Measurements from ENCODE around the gene FAM193A. TPM values are rescaled to one million over a fixed set of nuclear protein-coding genes. Genes with fewer than 3 reads are reported as not detected.

FAM193A gene
- polyA plus RNA-seq, 1 of the 3 experiments (the other 2 are of a cell fraction) = 9.2 TPM

GRCh38 chr4:2698951-2699505 lies 162.6 kb downstream of the FAM193A start:
- DNase-seq = no peak
- H3K79me2 ChIP-seq (ENCODE audit: insufficient read depth) = peaks cover 4% of the 10 kb centered on the region; the same call in 1 of the 2 replicates
- 0 out of 2 replicates have a peak, but pooled peaks cover 5% of the 10 kb centered on the region for H4K20me1 ChIP-seq (ENCODE audit: insufficient read depth)
- no peaks in the 10 kb centered on the region for H3F3A ChIP-seq (replicated peaks; ENCODE audit: insufficient read depth)
- no peak for TF ChIP-seq JUND (IDR thresholded peaks at IDR 0.05)
- TF ChIP-seq ZBTB33 (IDR thresholded peaks at IDR 0.05; ENCODE audit: borderline replicate concordance, low read depth) = no peak
- TF ChIP-seq FOSL2 (IDR thresholded peaks at IDR 0.05; ENCODE audit: borderline replicate concordance, low read depth) = no peak
- TF ChIP-seq CTCF (IDR thresholded peaks at IDR 0.05) = no peak
- TF ChIP-seq REST (IDR thresholded peaks at IDR 0.05; ENCODE audit: low read depth, low read length) = no peak
- TF ChIP-seq RCOR1 (IDR thresholded peaks at IDR 0.05; ENCODE audit: low read length) = no peak
- TF ChIP-seq IRF3 (IDR thresholded peaks at IDR 0.05; ENCODE audit: low read depth, low read length) = no peak
- TF ChIP-seq NRF1 (IDR thresholded peaks at IDR 0.05; ENCODE audit: low read depth, low read length) = no peak
- TF ChIP-seq USF1 (IDR thresholded peaks at IDR 0.05; ENCODE audit: borderline replicate concordance, low read depth) = no peak
- TF ChIP-seq MAX (IDR thresholded peaks at IDR 0.05; ENCODE audit: low read depth) = no peak
- no peak for TF ChIP-seq USF2 (IDR thresholded peaks at IDR 0.05; ENCODE audit: borderline replicate concordance, low read depth, low read length)
- H3K9me3 ChIP-seq = no peaks in the 10 kb centered on the region
- no peak overlapping the region for H3K9ac ChIP-seq
- no peaks in the 10 kb centered on the region for H3K27me3 ChIP-seq (ENCODE audit: insufficient read depth)
- H3K36me3 ChIP-seq (replicated peaks in 1 of 2; ENCODE audit: control insufficient read depth in 1 of 2, insufficient read depth in 2 of 2, low read length in 1 of 2) = peaks cover 66 to 72% of the 10 kb centered on the region in 2 experiments
- ChIA-PET CTCF (no interaction called here), POLR2A (no interaction called here)
- H3K4me2 ChIP-seq = no peak overlapping the region
- 94% methylated on average over 10 of the region's 12 CpGs for WGBS (ENCODE audit: low lambda C conversion rate)
- no peak overlapping the region for H2AFZ ChIP-seq (ENCODE audit: low read depth)
- H3K9me2 ChIP-seq = no peaks in the 10 kb centered on the region
- no peak overlapping the region for H3K4me3 ChIP-seq (ENCODE audit: low read depth in 2 of 2, low read length in 1 of 2)
- H3K4me1 ChIP-seq (ENCODE audit: control insufficient read depth in 1 of 2, insufficient read depth in 2 of 2, low read depth in 1 of 2, low read length in 1 of 2) = no peaks in the 10 kb centered on the region
- no peak overlapping the region for H3K27ac ChIP-seq (ENCODE audit: low read depth in 2 of 2, low read length in 1 of 2)

Data from SK-N-SH (cell line).